Muscle layer of duodenum (tissue), 2 donors: ENCODE results near the gene GPER1.

Experiments
- H3K27ac ChIP-seq: one replicate; pipeline ENCODE4 v1.7.0; 2013; ENCODE audit warnings: mild to moderate bottlenecking, low read length
- H3K27me3 ChIP-seq: one replicate; pipeline ENCODE4 v1.7.0; 2013; ENCODE audit warnings: low read depth, mild to moderate bottlenecking, control low read depth, low read length
- H3K36me3 ChIP-seq, 2 donors: one replicate each; pipeline ENCODE4 v1.7.0; 2013; ENCODE audit warnings: low read length in 2 of 2, control low read depth in 1 of 2, mild to moderate bottlenecking in 1 of 2; ENCODE audit not compliant: insufficient read depth in 2 of 2, control insufficient read depth in 1 of 2
- H3K4me1 ChIP-seq, 2 donors: one replicate each; pipeline ENCODE4 v1.7.0; 2013; ENCODE audit warnings: low read length in 2 of 2, mild to moderate bottlenecking in 2 of 2, control low read depth in 1 of 2, moderate library complexity in 1 of 2; ENCODE audit not compliant: insufficient read depth in 2 of 2, control insufficient read depth in 1 of 2
- H3K4me3 ChIP-seq, 2 donors: one replicate each; pipeline ENCODE4 v1.7.0; 2013; ENCODE audit warnings: low read length in 2 of 2, low read depth in 1 of 2, mild to moderate bottlenecking in 1 of 2
- H3K9me3 ChIP-seq, 2 donors: one replicate each; pipeline ENCODE4 v1.7.0; 2013; ENCODE audit warnings: low read length in 2 of 2, control low read depth in 1 of 2, mild to moderate bottlenecking in 1 of 2; ENCODE audit not compliant: control insufficient read depth in 1 of 2
- donor health status: healthy.

Gene GPER1

GRCh38 chr7:1117321-1117928 is 29.5 kb downstream of the GPER1 start:
- no peak overlapping the region for H3K27ac ChIP-seq
- H3K9me3 ChIP-seq = no peaks in the 10 kb centered on the region
- H3K36me3 ChIP-seq = peaks cover 0 to 5% of the 10 kb centered on the region in 2 donors

GRCh38 chr7:1119201-1119600 is 31.3 kb downstream of the GPER1 start:
- Histone ChIP-seq H3K4me3 (no peak overlapping the region), H3K4me1 (peaks cover 0 to 13% of the 10 kb centered on the region in 2 donors), H3K36me3 (no peaks in the 10 kb centered on the region), H3K27me3 (no peaks in the 10 kb centered on the region), H3K27ac (no peak overlapping the region), H3K9me3 (no peaks in the 10 kb centered on the region)

More at GRCh38 chr7:1117321-1117928, 29.5 kb downstream of the GPER1 start:
- no peaks in the 10 kb centered on the region for H3K27me3 ChIP-seq
- no peaks in the 10 kb centered on the region for H3K4me1 ChIP-seq
- H3K4me3 ChIP-seq = no peak overlapping the region

- H3K27ac ChIP-seq = no peak overlapping the region
- H3K4me1 ChIP-seq = peaks cover 0 to 20% of the 10 kb centered on the region in 2 donors
- H3K36me3 ChIP-seq = peaks cover 0 to 3% of the 10 kb centered on the region in 2 donors
- H3K4me3 ChIP-seq = no peak overlapping the region
- H3K27me3 ChIP-seq = no peaks in the 10 kb centered on the region
- no peaks in the 10 kb centered on the region for H3K9me3 ChIP-seq
Observed at GRCh38 chr7:1120791-1121190, 32.9 kb downstream of the GPER1 start.

- Histone ChIP-seq H3K4me1 (peaks cover 0 to 20% of the 10 kb centered on the region in 2 donors), H3K4me3 (no peak overlapping the region), H3K9me3 (no peaks in the 10 kb centered on the region), H3K27ac (no peak overlapping the region), H3K36me3 (peaks cover 0 to 3% of the 10 kb centered on the region in 2 donors), H3K27me3 (no peaks in the 10 kb centered on the region)
Observed at GRCh38 chr7:1121476-1121875, 33.6 kb downstream of the GPER1 start.

GRCh38 chr7:1121886-1122831 is 34.2 kb downstream of the GPER1 start:
- Histone ChIP-seq H3K9me3 (no peaks in the 10 kb centered on the region), H3K4me1 (peaks cover 0 to 20% of the 10 kb centered on the region in 2 donors), H3K27ac (no peak overlapping the region), H3K36me3 (peaks cover 2 to 3% of the 10 kb centered on the region in 2 donors), H3K4me3 (no peak overlapping the region), H3K27me3 (no peaks in the 10 kb centered on the region)

GRCh38 chr7:1122832-1123501 is 35.1 kb downstream of the GPER1 start:
- H3K27ac ChIP-seq = no peak overlapping the region
- no peaks in the 10 kb centered on the region for H3K27me3 ChIP-seq
- peaks cover 0 to 20% of the 10 kb centered on the region in 2 donors for H3K4me1 ChIP-seq
- H3K9me3 ChIP-seq = no peaks in the 10 kb centered on the region
- peak overlapping the region in 1 of 2 donors; percentile 3 for H3K4me3 ChIP-seq
- H3K36me3 ChIP-seq = peaks cover 3% of the 10 kb centered on the region in 2 donors

GRCh38 chr7:1123715-1124114 is 35.8 kb downstream of the GPER1 start:
- no peaks in the 10 kb centered on the region for H3K27me3 ChIP-seq
- H3K4me1 ChIP-seq = peaks cover 0 to 20% of the 10 kb centered on the region in 2 donors
- H3K27ac ChIP-seq = no peak overlapping the region
- H3K36me3 ChIP-seq = peaks cover 3% of the 10 kb centered on the region in 2 donors
- H3K4me3 ChIP-seq = peak overlapping the region in 1 of 2 donors; percentile 3
- H3K9me3 ChIP-seq = no peaks in the 10 kb centered on the region

- no peaks in the 10 kb centered on the region for H3K9me3 ChIP-seq
- H3K4me3 ChIP-seq = peak overlapping the region in 1 of 2 donors; percentile 3
- H3K36me3 ChIP-seq = peaks cover 3% of the 10 kb centered on the region in 2 donors
- H3K4me1 ChIP-seq = peaks cover 0 to 20% of the 10 kb centered on the region in 2 donors
- no peak overlapping the region for H3K27ac ChIP-seq
- no peaks in the 10 kb centered on the region for H3K27me3 ChIP-seq
Observed at GRCh38 chr7:1124164-1124563, 36.3 kb downstream of the GPER1 start.

- H3K27ac ChIP-seq = no peak overlapping the region
Observed at GRCh38 chr7:1124816-1125602, 37.1 kb downstream of the GPER1 start.

GRCh38 chr7:1125603-1125969 is 37.7 kb downstream of the GPER1 start:
- H3K36me3 ChIP-seq = peaks cover 3% of the 10 kb centered on the region in 2 donors
- no peak overlapping the region for H3K27ac ChIP-seq
- H3K27me3 ChIP-seq = no peaks in the 10 kb centered on the region
- no peak overlapping the region for H3K4me3 ChIP-seq
- no peaks in the 10 kb centered on the region for H3K9me3 ChIP-seq
- peaks cover 0 to 20% of the 10 kb centered on the region in 2 donors for H3K4me1 ChIP-seq

More at GRCh38 chr7:1124816-1125602, 37.1 kb downstream of the GPER1 start:
- H3K9me3 ChIP-seq = no peaks in the 10 kb centered on the region
- no peaks in the 10 kb centered on the region for H3K27me3 ChIP-seq
- no peak overlapping the region for H3K4me3 ChIP-seq
- peaks cover 0 to 20% of the 10 kb centered on the region in 2 donors for H3K4me1 ChIP-seq
- H3K36me3 ChIP-seq = peaks cover 3% of the 10 kb centered on the region in 2 donors
